ENCODE results near the gene ZGLP1.
A peak's percentile ranks its signal among the peaks of the same experiment; 100 is the strongest.

ZGLP1 gene

GRCh38 chr19:10274589-10274988, 35.0 kb downstream of the ZGLP1 start:
- no peak for DNase-seq

DNA sequence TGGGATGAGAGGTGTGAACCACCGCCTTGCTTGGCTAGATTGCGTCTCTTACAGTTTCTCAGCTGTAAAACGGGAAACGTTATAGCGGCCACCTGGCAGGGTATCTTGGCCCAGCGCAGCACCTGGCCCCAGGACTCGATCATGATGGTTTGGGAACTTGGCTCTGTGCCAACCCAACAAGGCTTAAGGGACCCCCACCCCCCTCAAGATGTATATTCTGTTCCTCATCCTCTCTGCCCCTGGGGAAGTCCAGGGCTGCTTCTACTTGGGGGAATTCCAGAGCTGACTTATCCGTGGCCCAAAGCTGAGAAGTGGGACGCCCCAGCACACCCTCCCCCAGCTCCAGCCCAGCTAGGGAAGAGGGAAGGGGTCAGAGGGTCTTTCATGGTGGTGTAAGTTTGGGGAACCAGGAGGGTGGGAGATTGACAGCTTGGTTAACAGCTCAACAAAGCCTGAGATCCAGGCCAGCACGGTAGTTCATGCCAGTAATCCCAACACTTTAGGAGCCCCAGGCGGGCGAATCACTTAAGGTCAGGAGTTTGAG, 38.0 kb downstream of the ZGLP1 start:
- DNase-seq, result no peak

DNA sequence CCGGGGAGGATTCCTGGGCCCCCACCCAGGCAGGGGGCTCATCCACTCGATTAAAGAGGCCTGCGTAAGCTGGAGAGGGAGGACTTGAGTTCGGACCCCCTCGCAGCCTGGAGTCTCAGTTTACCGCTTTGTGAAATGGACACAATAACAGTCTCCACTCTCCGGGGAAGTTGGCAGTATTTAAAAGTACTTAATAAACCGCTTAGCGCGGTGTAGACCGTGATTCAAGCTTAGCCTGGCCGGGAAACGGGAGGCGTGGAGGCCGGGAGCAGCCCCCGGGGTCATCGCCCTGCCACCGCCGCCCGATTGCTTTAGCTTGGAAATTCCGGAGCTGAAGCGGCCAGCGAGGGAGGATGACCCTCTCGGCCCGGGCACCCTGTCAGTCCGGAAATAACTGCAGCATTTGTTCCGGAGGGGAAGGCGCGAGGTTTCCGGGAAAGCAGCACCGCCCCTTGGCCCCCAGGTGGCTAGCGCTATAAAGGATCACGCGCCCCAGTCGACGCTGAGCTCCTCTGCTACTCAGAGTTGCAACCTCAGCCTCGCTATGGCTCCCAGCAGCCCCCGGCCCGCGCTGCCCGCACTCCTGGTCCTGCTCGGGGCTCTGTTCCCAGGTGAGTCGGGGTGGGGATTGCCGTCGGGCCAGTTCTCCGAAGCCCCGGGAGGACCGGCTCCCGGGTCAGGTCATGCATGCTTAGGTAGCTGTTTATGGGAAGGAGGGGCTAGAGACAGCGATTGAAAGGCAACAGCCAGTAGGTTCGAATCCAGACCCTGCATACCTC, 38.8 kb downstream of the ZGLP1 start, which contains the start of gene ICAM1:
Gene ICAM1 (plus strand): TSS at position 505 of the 779 bp plus-strand sequence. CDS start 40 bp downstream, at position 545.
- DNase-seq, result no peak

DNA sequence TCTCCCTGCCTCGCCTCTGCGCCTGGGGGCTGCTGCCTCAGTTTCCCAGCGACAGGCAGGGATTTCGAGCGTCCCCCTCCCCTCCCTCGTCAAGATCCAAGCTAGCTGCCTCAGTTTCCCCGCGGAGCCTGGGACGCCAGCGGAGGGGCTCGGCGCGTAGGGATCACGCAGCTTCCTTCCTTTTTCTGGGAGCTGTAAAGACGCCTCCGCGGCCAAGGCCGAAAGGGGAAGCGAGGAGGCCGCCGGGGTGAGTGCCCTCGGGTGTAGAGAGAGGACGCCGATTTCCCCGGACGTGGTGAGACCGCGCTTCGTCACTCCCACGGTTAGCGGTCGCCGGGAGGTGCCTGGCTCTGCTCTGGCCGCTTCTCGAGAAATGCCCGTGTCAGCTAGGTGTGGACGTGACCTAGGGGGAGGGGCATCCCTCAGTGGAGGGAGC, 39.4 kb downstream of the ZGLP1 start:
- no peak for DNase-seq

DNA sequence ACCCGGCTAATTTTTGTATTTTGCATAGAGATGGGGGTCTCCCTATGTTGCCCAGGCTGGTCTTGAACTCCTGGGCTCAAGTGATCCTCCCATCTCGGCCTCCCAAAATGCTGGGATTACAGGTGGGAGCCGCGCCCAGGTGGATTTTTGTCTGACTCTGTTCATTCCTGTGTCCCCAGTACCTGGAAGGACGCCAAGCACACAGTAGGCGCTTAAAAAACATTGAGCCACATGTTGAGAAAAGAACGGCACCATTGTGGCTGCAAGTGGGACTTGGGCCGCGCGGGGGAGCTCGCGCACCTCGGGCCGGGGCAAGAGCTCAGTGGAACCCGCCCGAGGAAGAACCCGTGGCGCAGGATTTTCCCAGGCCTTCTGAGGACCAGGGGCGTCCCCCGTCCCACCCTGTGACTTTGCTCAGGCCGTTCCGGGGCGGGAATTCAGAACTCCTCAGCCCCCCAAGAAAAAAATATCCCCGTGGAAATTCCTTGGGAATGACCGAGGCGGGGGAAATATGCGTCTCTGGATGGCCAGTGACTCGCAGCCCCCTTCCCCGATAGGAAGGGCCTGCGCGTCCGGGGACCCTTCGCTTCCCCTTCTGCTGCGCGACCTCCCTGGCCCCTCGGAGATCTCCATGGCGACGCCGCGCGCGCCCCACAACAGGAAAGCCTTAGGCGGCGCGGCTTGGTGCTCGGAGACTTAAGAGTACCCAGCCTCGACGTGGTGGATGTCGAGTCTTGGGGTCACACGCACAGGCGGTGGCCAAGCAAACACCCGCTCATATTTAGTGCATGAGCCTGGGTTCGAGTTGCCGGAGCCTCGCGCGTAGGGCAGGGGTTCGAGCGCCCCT, 40.1 kb downstream of the ZGLP1 start:
- no peak for DNase-seq

- no peak for DNase-seq
Observed at GRCh38 chr19:10268071-10268470, 41.5 kb downstream of the ZGLP1 start.

DNA sequence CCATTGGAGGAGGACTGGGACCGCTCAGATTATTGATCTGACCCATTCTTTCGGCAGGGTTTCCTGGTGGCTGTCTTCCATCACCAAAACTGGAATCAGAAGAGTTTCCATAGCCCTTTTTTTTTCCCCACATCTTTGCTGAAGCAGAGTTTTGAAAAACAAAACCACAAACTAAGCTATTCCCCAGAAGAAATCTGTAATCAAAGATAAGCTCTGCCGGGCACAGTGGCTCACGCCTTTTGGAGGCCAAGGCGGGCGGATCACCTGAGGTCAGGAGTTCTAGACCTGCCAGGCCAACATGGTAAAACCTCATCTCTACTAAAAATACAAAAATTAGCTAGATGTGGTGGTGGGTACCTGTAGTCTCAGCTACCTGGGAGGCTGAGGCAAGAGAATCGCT, 42.9 kb downstream of the ZGLP1 start:
- DNase-seq, result no peak

- no peak for DNase-seq
Observed at GRCh38 chr19:10262771-10263170, 46.8 kb downstream of the ZGLP1 start.

- DNase-seq, result no peak
Observed at GRCh38 chr19:10260141-10260584, 49.5 kb downstream of the ZGLP1 start.

DNA sequence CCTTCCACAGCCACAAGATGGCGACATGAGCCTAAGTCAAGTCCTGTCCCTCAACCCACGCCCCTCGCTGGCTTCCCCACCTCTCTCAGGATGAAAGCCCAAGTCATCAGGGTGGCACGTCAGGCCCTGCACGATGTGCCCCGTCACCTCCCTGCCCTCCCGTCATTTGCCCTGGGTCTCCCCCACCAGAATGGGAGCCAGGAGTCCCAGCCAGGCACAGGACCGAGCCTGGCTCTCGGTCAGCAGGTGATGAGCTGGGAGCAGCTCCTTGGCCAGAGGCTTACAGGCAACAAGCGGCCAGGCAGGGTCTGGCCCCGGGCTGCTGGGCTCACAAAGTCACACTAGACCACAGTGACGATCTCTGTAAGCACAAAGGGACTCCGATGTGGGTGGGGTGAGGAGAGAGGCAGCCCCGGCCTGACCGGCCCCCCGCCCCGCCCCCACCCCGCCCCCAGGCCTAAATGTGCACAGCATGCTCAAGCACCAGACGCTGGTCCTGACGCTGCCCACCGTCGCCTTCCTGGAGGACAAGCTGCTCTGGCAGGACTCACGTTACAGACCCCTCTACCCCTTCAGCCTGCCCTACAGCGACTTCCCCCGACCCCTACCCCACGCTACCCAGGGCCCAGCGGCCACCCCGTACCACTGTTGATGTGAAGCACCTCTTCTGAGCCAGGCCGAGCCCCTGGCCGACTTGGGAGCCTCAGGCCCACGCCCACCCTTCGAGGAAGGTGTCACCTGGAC, 50.3 kb downstream of the ZGLP1 start:
- peak; percentile 79 for DNase-seq

GRCh38 chr19:10258080-10258710, 51.4 kb downstream of the ZGLP1 start:
- DNase-seq, result no peak

- no peak for DNase-seq
Observed at GRCh38 chr19:10256970-10257615, 52.5 kb downstream of the ZGLP1 start.

- no peak for DNase-seq
Observed at GRCh38 chr19:10256551-10256950, 53.1 kb downstream of the ZGLP1 start.

GRCh38 chr19:10255358-10255757, 54.3 kb downstream of the ZGLP1 start:
- no peak for DNase-seq
